ENCODE measurements around the gene GLIPR1L1.

DNA sequence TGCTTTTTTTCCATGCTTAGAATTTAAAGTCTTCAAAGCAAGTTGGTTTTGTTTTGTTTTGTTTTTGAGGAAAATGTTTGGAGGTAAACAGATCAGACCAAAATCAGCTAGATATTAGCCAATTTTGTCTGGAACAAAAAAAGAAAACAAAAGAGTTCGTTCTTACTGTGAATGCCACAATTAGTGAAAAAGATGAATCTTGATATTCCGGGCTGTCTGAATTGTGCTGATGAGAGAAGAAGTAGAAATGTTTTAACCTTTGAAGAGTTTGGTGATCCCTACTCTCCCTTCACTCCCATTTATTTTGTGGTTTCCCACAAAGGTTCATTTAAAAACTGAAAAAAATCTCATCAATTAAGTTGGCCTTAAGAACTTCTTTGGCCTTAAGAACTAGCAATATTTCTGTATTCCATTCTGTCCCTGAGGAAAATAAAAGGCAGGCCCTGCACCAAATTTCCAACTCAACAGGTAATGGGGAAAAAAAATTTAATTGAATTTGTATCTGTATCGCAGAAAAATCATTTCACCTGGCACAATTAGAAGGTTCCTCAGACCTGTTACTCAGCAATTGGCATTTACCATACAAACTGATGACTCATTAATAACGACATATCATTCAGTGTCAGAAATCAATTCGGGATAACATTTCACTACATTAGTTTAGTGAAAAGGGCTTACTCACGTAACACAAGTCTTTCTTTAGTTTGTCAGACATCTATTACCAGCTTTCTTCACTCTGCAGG, 55.9 kb downstream of the GLIPR1L1 start:
- TF ChIP-seq, protein P1, sequence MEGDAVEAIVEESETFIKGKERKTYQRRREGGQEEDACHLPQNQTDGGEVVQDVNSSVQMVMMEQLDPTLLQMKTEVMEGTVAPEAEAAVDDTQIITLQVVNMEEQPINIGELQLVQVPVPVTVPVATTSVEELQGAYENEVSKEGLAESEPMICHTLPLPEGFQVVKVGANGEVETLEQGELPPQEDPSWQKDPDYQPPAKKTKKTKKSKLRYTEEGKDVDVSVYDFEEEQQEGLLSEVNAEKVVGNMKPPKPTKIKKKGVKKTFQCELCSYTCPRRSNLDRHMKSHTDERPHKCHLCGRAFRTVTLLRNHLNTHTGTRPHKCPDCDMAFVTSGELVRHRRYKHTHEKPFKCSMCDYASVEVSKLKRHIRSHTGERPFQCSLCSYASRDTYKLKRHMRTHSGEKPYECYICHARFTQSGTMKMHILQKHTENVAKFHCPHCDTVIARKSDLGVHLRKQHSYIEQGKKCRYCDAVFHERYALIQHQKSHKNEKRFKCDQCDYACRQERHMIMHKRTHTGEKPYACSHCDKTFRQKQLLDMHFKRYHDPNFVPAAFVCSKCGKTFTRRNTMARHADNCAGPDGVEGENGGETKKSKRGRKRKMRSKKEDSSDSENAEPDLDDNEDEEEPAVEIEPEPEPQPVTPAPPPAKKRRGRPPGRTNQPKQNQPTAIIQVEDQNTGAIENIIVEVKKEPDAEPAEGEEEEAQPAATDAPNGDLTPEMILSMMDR (IDR thresholded peaks at IDR 0.05; ENCODE audit: poor library complexity, severe bottlenecking) = no peak
- no peak for TF ChIP-seq EZH2 (IDR thresholded peaks at IDR 0.05; ENCODE audit: borderline replicate concordance, insufficient read depth, low read length, poor library complexity, severe bottlenecking)
- no peak for TF ChIP-seq POLR2AphosphoS5 (IDR thresholded peaks at IDR 0.05)
- no peak for TF ChIP-seq RAD21 (conservative IDR thresholded peaks at IDR 0.05)
- TF ChIP-seq TAF1 (IDR thresholded peaks at IDR 0.05; ENCODE audit: low read depth) = no peak
- TF ChIP-seq SMC3 (conservative IDR thresholded peaks at IDR 0.05; ENCODE audit: poor library complexity) = no peak
